ENCODE results near the gene MAGEA9B. TPM values are rescaled to one million over a fixed set of nuclear protein-coding genes. Genes with fewer than 3 reads are reported as not detected.
"Not testable (repeated sequence)": the region's sequence is repeated elsewhere in the genome, so short reads cannot be mapped to it uniquely, and the experiment has no call there.

Gene MAGEA9B
- polyA plus RNA-seq (ENCODE audit: insufficient read length in 4 of 4), result not detected

DNA sequence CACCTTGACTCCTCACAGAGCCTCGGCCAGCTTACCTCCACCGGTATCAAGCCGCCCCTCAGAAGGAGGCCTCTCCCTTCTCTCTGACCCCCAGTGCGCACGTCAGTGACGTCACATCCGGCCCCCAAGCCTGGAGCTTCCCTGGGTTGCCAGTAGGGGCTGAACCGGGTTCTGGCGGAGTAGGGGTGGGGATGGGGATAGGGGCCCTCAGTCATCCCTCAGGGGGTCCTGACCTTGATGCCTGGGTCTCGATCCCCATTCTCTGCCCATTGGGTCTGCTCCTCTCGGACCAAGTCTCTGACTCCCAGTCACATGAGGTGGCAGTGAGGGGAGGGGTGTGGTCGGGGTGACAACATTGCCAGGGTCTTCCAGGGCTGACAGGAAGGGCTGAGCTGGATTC lies at the start of gene MAGEA9B:
MAGEA9B (minus strand) TSS at position 101 of the 400 bp plus-strand sequence. CDS start 4,280 bp downstream, outside the sequence.
- not testable (repeated sequence) for DNase-seq (ENCODE audit: low read depth in 4 of 4, low spot score in 3 of 4)

GRCh38 chrX:149633511-149633910 lies 46.3 kb upstream of the MAGEA9B start:
- DNase-seq (ENCODE audit: low read depth in 4 of 4, low spot score in 3 of 4), result no peak

- DNase-seq (ENCODE audit: low read depth in 4 of 4, low spot score in 3 of 4), result peak in 3 of 4 donors; percentile 14 to 29 (median 18)
Measured at GRCh38 chrX:149631234-149632165, 44.2 kb upstream of the MAGEA9B start, which contains the start of gene TMEM185A. Gene TMEM185A, minus strand, starts transcription at chrX:149631792. Its CDS starts 212 bp downstream, at chrX:149631580.

DNA sequence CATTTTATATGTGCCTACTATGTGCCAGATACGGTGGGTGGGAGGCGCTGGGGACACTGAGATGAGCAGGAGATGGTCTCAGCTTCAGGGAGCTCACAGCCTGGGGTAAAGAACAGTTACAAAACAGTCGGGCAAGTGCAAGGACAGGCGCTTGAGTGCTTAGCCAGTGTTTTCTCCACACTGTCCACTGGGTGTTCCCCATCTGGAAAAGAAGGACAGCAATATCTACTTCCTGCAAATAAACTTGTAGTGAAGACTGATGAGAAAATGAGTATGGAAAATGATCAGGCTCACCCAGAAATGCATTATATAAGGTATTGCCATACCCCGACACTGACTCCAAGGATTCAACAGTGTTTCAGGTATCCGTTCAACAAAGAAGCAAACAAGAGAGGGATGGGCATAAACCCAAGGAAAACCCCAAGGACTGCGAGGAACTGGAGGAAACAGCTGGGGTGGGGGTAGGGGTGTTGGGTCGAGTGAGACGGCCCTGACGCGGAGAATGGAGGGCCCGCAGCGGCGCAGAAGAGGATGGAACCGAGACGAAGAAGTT lies 43.5 kb upstream of the MAGEA9B start:
- peak in 1 of 4 donors; percentile 2 for DNase-seq (ENCODE audit: low read depth in 4 of 4, low spot score in 3 of 4)

- no peak for DNase-seq (ENCODE audit: low read depth in 4 of 4, low spot score in 3 of 4)
Measured at GRCh38 chrX:149629730-149630387, 42.6 kb upstream of the MAGEA9B start.

GRCh38 chrX:149628768-149629167 lies 41.5 kb upstream of the MAGEA9B start:
- DNase-seq (ENCODE audit: low read depth in 4 of 4, low spot score in 3 of 4), result no peak

DNA sequence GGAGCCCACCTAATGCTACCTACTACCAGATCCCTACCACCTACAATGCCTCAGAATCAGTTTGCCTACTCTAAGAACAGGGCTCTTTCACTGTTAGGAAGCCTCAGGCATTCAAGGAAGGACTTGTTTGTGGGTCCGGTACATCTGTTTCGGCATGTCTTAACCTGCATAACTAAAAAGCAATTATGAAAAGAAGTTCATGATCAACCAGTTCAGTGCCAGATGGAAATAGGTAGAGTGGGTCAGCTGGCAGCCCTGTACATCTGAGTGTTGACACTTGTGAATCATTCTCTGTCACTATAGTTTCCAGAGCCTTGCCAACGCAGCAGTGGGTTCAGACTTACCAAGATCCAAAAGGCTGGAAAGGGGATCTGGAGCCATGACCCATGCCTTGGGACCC lies 41.0 kb upstream of the MAGEA9B start:
- no peak for DNase-seq (ENCODE audit: low read depth in 4 of 4, low spot score in 3 of 4)

- not testable (repeated sequence) for DNase-seq (ENCODE audit: low read depth in 4 of 4, low spot score in 3 of 4)
Measured at GRCh38 chrX:149626829-149627228, 39.6 kb upstream of the MAGEA9B start.

GRCh38 chrX:149619662-149620061 lies 32.4 kb upstream of the MAGEA9B start:
- not testable (repeated sequence) for DNase-seq (ENCODE audit: low read depth in 4 of 4, low spot score in 3 of 4)

DNA sequence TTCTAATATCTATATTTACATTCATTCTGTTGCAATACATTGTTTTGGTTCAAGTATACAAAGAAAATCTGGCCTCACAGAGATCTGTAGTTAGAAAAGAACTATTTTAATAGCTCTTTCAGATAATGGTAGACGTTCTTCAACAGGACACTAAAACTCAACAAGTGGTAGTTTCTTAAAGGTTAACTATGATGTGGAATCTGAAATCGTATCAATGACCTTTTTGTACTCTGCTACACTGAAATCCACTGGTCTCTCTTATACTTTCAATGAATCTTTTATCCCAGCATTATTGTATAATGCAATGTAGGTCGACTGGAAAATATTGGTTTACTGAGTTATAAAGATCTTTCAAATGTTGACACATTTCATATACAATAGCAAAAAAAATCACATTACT lies 31.6 kb upstream of the MAGEA9B start:
- DNase-seq (ENCODE audit: low read depth in 4 of 4, low spot score in 3 of 4), result no peak

- no peak for DNase-seq (ENCODE audit: low read depth in 4 of 4, low spot score in 3 of 4)
Measured at GRCh38 chrX:149611623-149612175, 24.4 kb upstream of the MAGEA9B start.

GRCh38 chrX:149610511-149610910 lies 23.3 kb upstream of the MAGEA9B start:
- no peak for DNase-seq (ENCODE audit: low read depth in 4 of 4, low spot score in 3 of 4)

DNA sequence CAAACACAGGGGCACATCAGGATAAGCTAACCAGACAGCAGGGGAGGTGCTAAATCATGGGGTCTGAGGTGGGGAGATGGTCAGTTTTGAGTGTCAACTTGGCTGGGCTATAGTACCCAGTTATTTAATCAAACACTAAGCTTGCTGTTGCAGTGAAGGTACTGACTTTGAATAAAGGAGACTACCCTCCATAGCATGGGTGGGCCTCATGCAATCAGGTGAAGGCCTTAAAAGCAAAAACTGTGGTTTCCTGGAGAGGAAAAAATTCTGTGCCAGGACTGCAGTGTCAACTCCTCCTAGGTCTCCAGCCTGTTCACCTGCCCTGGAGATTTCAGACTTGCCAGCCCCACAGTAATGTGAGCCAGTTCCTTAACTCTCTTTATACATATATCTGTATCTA lies 20.4 kb upstream of the MAGEA9B start:
- DNase-seq (ENCODE audit: low read depth in 4 of 4, low spot score in 3 of 4), result no peak

DNA sequence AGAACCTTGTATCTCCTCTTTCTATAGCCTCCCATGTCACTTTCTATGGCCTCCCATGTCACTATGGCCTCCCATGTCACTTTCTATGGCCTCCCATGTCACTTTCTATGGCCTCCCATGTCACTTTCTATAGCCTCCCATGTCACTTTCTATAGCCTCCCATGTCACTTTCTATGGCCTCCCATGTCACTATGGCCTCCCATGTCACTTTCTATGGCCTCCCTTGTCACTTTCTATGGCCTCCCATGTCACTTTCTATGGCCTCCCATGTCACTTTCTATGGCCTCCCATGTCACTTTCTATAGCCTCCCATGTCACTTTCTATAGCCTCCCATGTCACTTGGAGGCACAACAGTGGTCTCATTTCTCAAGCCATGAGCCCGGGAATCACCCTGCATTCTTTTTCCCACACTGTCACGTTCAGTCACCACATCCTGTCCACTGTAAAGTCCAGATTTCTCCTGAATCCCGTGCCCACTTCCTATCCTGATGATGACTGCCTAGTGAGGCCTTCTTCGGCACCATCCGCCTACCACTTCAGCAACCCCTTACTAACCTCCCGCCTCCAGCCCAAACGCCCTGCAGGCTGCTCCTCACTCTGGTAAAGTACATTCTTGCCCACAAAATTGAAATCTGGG lies 18.1 kb upstream of the MAGEA9B start:
- DNase-seq (ENCODE audit: low read depth in 4 of 4, low spot score in 3 of 4), result not testable (repeated sequence)

DNA sequence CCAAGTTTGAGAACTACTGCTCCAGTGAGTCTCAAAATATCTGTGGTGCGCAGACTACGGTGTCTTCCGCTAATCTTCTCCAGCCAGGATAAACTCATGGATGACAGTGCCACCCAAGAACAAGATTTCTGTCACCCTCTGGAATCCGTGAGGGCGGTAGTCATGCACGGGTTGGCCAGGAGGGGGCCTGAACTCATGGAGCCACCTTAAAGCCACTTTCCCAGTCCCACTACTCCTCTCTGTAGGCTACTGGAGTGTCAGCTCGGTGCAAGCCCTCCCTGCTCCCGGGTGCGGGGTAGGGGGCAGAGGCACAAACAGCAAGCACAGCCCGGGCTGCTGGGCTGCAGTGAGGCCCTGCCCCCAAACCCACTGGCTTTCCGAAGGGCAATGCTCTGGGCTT lies 11.3 kb upstream of the MAGEA9B start:
- not testable (repeated sequence) for DNase-seq (ENCODE audit: low read depth in 4 of 4, low spot score in 3 of 4)

DNA sequence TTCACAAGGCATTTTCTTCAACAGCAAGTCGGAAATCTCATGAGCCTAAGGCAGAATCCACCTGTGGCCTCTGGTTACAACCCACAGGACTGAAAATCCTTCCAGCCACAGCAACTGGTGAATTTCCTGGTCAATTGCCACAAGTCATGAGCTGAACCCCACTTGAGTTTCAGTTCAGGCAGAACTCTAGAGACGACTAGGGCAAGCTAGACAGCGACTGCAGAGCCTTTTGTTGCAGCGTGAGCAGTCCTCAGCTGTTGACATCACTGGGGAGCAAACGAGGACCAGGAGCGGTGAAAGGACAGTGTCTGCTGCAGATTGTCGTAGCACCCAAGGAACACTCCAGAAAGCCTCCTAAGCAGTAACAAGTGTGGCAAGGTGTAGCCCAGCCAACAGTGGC lies 8.7 kb upstream of the MAGEA9B start:
- not testable (repeated sequence) for DNase-seq (ENCODE audit: low read depth in 4 of 4, low spot score in 3 of 4)

DNA sequence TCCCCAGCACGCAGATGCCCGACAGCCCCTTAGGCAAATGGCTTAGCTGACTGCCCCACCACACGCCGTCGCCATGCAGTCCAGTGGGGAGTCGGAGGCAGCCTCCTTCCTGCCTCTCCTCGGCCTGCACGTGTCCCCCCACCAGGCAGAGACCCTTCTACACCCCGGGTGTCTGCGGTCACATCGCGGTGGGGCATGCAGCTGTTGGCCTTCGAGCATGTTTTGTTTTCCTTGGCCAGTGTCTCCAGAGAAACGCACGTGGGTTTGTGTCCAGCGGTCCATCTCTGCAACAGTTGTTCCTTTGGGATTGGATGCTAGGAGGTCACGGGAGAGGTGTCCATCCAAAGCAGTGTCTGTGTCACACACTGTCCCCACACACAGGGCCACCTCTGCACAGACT lies 8.0 kb upstream of the MAGEA9B start, which contains the start of gene HSFX2:
HSFX2 (minus strand) TSS at position 101 of the 400 bp plus-strand sequence. CDS start 614 bp downstream, outside the sequence.
- not testable (repeated sequence) for DNase-seq (ENCODE audit: low read depth in 4 of 4, low spot score in 3 of 4)

GRCh38 chrX:149590993-149591392 lies 3.7 kb upstream of the MAGEA9B start:
- DNase-seq (ENCODE audit: low read depth in 4 of 4, low spot score in 3 of 4), result not testable (repeated sequence)

DNA sequence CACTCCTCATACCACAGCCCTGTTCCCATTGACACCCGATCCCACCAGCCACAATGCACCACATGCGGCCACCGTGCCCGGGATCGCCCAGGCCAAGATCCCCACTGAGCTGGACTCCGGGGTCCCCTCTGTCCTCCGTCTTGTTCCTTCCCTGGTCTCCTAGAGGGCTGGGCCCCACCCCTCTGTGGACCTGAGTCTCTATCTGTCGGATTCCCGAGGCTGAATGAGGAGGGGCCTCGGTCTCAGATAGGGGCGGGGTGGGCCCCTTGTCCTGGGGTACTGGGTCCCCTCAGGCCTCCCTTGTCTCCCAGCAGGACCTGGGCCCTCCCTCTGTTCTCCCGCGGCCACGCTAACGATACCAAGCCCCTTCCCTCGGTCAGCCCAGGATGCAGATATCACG lies 1.6 kb downstream of the MAGEA9B start:
- DNase-seq (ENCODE audit: low read depth in 4 of 4, low spot score in 3 of 4), result not testable (repeated sequence)

DNA sequence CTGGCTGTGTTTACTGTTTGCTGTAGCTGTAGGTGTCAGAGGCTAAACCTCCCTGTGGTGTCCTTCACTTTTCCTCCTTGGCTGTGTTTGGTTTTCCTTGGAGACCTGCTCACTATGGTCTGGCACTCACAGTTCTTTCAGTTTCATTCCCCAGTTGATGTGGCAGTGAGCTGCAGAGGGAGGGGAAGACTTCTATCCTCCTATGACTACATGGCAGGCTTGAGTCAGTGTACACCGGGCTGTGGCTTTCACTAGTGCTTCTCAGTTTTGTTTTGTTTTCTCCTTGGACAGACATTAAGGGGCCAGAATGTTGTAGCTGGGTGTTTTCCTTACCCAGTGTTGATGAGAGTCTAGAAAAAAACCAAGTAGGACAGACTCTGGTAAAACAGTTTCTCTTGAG lies 13.8 kb downstream of the MAGEA9B start:
- DNase-seq (ENCODE audit: low read depth in 4 of 4, low spot score in 3 of 4), result not testable (repeated sequence)
